Hepatocyte (in vitro differentiated cells): ENCODE results near the gene MED13L. TPM values are rescaled to one million over a fixed set of nuclear protein-coding genes. Genes with fewer than 3 reads are reported as not detected.
A peak's percentile ranks its signal among the peaks of the same experiment; 100 is the strongest.

ENCODE experiments used
- DNase-seq: peaks from one replicate; pipeline ENCODE4 v3.0.0-alpha.2; 2016; ENCODE audit warnings: low spot score
- H2AFZ ChIP-seq: fragments of 200-600 bp; sonication (generic); 2 replicates; pipeline ENCODE4 v1.6.0; 2016; ENCODE audit warnings: antibody characterized with exemption, mild to moderate bottlenecking
- H3K27ac ChIP-seq: fragments of 200-600 bp; sonication (generic); 2 replicates; pipeline ENCODE4 v1.5.1; 2016; ENCODE audit warnings: mild to moderate bottlenecking
- H3K27me3 ChIP-seq: fragments of 200-600 bp; sonication (generic); 2 replicates; pipeline ENCODE4 v1.6.1; 2016
- H3K36me3 ChIP-seq: fragments of 200-600 bp; sonication (generic); replicated peaks from 2 replicates; pipeline ENCODE4 v1.5.1; 2016; ENCODE audit warnings: low read depth; ENCODE audit not compliant: insufficient read depth
- H3K4me1 ChIP-seq: fragments of 200-600 bp; sonication (generic); 2 replicates; pipeline ENCODE4 v1.5.1; 2016; ENCODE audit warnings: mild to moderate bottlenecking, moderate library complexity; ENCODE audit not compliant: insufficient read depth
- H3K4me2 ChIP-seq: fragments of 200-600 bp; sonication (generic); 2 replicates; pipeline ENCODE4 v1.6.0; 2016
- H3K4me3 ChIP-seq: fragments of 200-600 bp; sonication (generic); 2 replicates; pipeline ENCODE4 v1.5.1; 2016; ENCODE audit warnings: mild to moderate bottlenecking
- H3K79me2 ChIP-seq: fragments of 200-600 bp; sonication (generic); 2 replicates; pipeline ENCODE4 v1.6.0; 2017; ENCODE audit warnings: mild to moderate bottlenecking
- H3K9me2 ChIP-seq: fragments of 200-600 bp; sonication (generic); replicated peaks from 2 replicates; pipeline ENCODE4 v1.6.0; 2017; ENCODE audit warnings: mild to moderate bottlenecking; ENCODE audit not compliant: insufficient read depth
- H3K9me3 ChIP-seq: fragments of 200-600 bp; sonication (generic); 2 replicates; pipeline ENCODE4 v1.5.1; 2016; ENCODE audit warnings: low read depth, mild to moderate bottlenecking
- H4K20me1 ChIP-seq: fragments of 200-600 bp; sonication (generic); 2 replicates; pipeline ENCODE4 v1.6.0; 2016; ENCODE audit warnings: mild to moderate bottlenecking; ENCODE audit not compliant: insufficient read depth, poor library complexity, severe bottlenecking
- EZH2 ChIP-seq: fragments of 200-600 bp; sonication (generic); IDR thresholded peaks from 2 replicates; pipeline ENCODE4 v1.6.1; 2016; ENCODE audit warnings: antibody characterized with exemption, mild to moderate bottlenecking, borderline replicate concordance
- EZH2phosphoT487 ChIP-seq: fragments of 200-600 bp; sonication (generic); IDR thresholded peaks from one replicate; pipeline ENCODE4 v1.6.1; 2018; ENCODE audit warnings: antibody characterized with exemption, mild to moderate bottlenecking, low read depth, moderate library complexity; ENCODE audit not compliant: unreplicated experiment, severe bottlenecking
- WGBS: methylation state at CpG from one replicate; pipeline ENCODE4 v1.1.6; 2016; ENCODE audit warnings: low lambda C conversion rate; ENCODE audit errors: missing lambda C conversion rate; 5-methylcytosine and 5-hydroxymethylcytosine counted together
- polyA plus RNA-seq: library from polyadenylated mRNA; unstranded; fragments of >200 nt; fragmentation: Nextera tagmentation; extraction: Ambion mirVana; gene quantifications from 2 replicates; pipeline ENCODE4 v1.2.1, GENCODE V29; 2016
- total RNA-seq: library from RNA; depleted of rRNA; stranded (reverse); fragments of >200 nt; gene quantifications from 2 replicates; pipeline ENCODE4 v1.2.3, GENCODE V29; 2014
- TF ChIP-seq, protein P1 (sequence below): fragments of 200-600 bp; sonication (generic); IDR thresholded peaks from 2 replicates; pipeline ENCODE4 v1.5.1; 2016; ENCODE audit warnings: antibody characterized with exemption, mild to moderate bottlenecking; ENCODE audit not compliant: poor library complexity

The MED13L gene
- total and polyA plus RNA-seq, 2 experiments from 2014 or later = 23.7 to 135 TPM

DNA sequence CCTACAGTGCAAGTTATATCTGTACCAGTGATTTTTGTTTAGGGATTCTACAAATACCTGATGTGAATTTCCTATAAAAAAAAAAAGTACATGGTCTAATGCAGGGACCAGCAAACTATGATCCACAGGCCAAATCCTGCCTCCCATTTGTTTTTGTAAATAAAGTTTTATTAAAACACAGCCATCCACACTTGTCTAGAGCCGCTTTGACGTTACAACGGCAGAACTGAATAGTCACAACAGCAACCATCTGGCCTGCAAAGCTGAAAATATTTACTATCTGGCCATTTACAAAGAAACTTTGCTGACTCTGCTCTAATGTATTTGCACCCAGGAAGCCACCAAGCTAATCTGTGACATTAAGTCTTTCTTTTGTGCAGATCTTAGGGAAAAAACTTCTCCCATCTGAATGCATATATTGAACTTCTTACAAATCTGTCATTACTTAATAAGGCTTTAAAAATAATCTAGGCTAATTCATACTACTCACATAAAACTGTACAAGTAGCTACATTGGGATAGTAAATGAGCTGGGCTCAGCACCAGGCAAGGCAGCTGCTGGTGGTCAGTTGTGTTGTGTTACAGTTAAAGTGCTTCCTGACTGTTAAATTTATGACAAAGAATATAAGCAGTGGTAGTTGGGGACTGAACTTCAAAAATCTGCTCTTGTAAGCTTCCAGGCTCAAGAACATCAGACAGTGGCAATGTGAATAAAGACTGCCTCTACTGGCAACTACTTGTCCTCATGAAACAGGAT lies 303.3 kb downstream of the MED13L start:
- H3K4me2 ChIP-seq = no peak overlapping the region
- H3K36me3 ChIP-seq = no peaks in the 10 kb centered on the region
- H3K4me3 ChIP-seq = no peak overlapping the region
- H3K9me3 ChIP-seq = no peaks in the 10 kb centered on the region
- H3K79me2 ChIP-seq = peaks cover 14% of the 10 kb centered on the region
- H2AFZ ChIP-seq = no peak overlapping the region
- 74% methylated on average over 3 of the region's 3 CpGs for WGBS
- H3K9me2 ChIP-seq = no peaks in the 10 kb centered on the region
- H3K27me3 ChIP-seq = no peaks in the 10 kb centered on the region
- DNase-seq = no peak
- TF ChIP-seq EZH2 (no peak), EZH2phosphoT487 (no peak)
- TF ChIP-seq, protein P1, sequence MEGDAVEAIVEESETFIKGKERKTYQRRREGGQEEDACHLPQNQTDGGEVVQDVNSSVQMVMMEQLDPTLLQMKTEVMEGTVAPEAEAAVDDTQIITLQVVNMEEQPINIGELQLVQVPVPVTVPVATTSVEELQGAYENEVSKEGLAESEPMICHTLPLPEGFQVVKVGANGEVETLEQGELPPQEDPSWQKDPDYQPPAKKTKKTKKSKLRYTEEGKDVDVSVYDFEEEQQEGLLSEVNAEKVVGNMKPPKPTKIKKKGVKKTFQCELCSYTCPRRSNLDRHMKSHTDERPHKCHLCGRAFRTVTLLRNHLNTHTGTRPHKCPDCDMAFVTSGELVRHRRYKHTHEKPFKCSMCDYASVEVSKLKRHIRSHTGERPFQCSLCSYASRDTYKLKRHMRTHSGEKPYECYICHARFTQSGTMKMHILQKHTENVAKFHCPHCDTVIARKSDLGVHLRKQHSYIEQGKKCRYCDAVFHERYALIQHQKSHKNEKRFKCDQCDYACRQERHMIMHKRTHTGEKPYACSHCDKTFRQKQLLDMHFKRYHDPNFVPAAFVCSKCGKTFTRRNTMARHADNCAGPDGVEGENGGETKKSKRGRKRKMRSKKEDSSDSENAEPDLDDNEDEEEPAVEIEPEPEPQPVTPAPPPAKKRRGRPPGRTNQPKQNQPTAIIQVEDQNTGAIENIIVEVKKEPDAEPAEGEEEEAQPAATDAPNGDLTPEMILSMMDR = no peak
- H3K4me1 ChIP-seq = no peaks in the 10 kb centered on the region
- H3K27ac ChIP-seq = no peak overlapping the region
- no peaks in the 10 kb centered on the region for H4K20me1 ChIP-seq

DNA sequence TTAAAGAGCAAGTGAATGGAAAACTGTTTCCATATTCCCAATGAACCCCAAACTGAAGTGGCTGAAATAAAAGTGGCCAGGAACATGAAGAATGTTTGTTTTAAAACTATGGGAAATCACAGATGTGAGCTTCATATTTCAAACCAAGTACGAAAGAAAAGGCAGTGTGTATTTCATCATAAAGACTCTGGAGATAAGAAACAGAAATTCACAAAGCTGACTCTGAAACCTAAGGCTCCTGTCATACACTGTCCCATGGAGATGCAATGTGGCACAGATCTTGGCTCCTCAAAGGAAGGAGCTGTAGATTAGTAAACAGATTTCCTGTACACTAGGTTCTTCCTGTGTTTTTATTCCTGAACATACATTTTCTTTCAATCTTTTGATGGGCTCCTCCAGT lies 304.4 kb downstream of the MED13L start:
- Histone ChIP-seq H3K27me3 (no peaks in the 10 kb centered on the region), H3K79me2 (peaks cover 14% of the 10 kb centered on the region), H3K4me3 (no peak overlapping the region), H3K9me3 (no peaks in the 10 kb centered on the region), H3K4me2 (no peak overlapping the region), H4K20me1 (no peaks in the 10 kb centered on the region), H3K9me2 (no peaks in the 10 kb centered on the region), H3K36me3 (no peaks in the 10 kb centered on the region), H2AFZ (no peak overlapping the region), H3K27ac (peak overlapping the region; percentile 13), H3K4me1 (no peaks in the 10 kb centered on the region)
- no peak for DNase-seq
- 43% methylated on average over 1 of the region's 1 CpG for WGBS
- TF ChIP-seq EZH2 = no peak
- TF ChIP-seq, protein P1 = no peak
- TF ChIP-seq EZH2phosphoT487 = no peak

DNA sequence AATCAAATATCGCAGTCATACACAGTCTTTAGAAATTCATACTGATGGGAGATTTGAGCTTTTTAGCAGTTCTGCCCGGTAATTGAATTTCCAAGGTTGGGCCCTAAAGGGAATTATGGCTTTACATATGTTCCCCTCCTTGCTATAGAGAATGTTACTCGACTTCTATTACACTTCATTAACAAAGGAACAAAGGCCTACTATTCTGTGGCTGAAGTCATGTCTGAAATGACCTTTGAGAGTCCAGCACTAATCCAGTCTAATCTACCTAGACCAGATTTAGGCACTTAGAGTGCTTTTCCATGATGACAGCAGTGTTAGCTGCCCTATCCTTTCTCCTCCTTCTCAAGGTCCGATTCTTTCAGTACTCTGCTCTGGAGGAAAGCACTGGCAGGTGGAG lies 305.3 kb downstream of the MED13L start:
- DNase-seq = no peak
- no peaks in the 10 kb centered on the region for H3K27me3 ChIP-seq
- no peaks in the 10 kb centered on the region for H3K36me3 ChIP-seq
- H3K79me2 ChIP-seq = peaks cover 6% of the 10 kb centered on the region
- no peak overlapping the region for H3K4me2 ChIP-seq
- H2AFZ ChIP-seq = no peak overlapping the region
- H3K4me3 ChIP-seq = no peak overlapping the region
- H3K27ac ChIP-seq = peak overlapping the region; percentile 4
- WGBS = 85% methylated on average over 4 of the region's 4 CpGs
- TF ChIP-seq EZH2 (no peak), EZH2phosphoT487 (no peak)
- TF ChIP-seq, protein P1 = no peak
- no peaks in the 10 kb centered on the region for H4K20me1 ChIP-seq
- no peaks in the 10 kb centered on the region for H3K9me2 ChIP-seq
- H3K4me1 ChIP-seq = no peaks in the 10 kb centered on the region
- no peaks in the 10 kb centered on the region for H3K9me3 ChIP-seq
